ENCODE data around the gene VKORC1L1. TPM values are rescaled to one million over a fixed set of nuclear protein-coding genes. Genes with fewer than 3 reads are reported as not detected.
"Not testable (repeated sequence)": the region's sequence is repeated elsewhere in the genome, so short reads cannot be mapped to it uniquely, and the experiment has no call there.

Gene VKORC1L1
- total RNA-seq: 10 to 100 TPM in 2 of 4 donors, 1 to 10 TPM in 2; 5.0 to 11.0 (median 9.4) TPM

DNA sequence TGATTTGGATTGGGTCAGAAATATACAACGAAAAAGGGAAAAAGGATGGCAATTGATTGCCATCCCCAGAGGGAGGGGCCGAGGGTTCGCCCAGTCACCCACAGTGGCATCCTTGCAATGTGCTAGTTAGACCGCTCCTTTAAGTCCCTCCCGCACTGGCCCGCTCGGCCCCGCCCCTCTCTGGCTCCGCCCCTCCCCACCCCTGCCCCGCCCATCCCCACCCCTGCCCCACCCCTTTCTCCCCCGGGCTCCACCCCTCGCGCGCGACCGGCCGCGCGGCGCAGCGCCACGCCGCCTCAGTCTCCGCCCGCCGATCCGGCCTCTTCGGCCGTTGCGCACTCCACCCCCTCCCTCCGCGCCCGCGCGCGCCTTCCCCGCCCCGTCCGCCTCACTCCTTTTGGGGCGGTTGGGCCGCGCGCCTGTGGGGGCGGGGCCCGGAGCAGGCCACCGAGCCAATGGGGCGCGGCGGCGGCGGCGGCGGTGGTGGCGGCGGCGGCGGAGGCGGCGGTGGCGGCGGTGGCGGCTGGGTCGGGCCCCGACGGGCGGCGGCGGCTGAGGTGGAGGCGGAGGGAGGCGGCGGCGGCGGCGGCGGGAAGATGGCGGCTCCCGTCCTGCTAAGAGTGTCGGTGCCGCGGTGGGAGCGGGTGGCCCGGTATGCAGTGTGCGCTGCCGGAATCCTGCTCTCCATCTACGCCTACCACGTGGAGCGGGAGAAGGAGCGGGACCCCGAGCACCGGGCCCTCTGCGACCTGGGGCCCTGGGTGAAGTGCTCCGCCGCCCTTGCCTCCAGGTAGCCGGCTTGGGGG, at the start of gene VKORC1L1:
VKORC1L1 (plus strand) TSS at position 299 of the 806 bp plus-strand sequence; CDS start at position 597, 298 bp downstream.
- peak; percentile 91 to 98 (median 97) for DNase-seq
- Histone ChIP-seq H3K9me3 (no peaks in the 10 kb centered on the region), H3K36me3 (no peaks in the 10 kb centered on the region), H3K27ac (peak within 1 kb of the TSS; percentile 80 to 90 (median 84)), H3K27me3 (no peaks in the 10 kb centered on the region), H3K4me1 (peaks cover 0 to 7% (median 5%) of the 10 kb centered on the region in 4 donors), H3K4me3 (peak within 1 kb of the TSS; percentile 88 to 98 (median 94))
- TF ChIP-seq, protein P1, sequence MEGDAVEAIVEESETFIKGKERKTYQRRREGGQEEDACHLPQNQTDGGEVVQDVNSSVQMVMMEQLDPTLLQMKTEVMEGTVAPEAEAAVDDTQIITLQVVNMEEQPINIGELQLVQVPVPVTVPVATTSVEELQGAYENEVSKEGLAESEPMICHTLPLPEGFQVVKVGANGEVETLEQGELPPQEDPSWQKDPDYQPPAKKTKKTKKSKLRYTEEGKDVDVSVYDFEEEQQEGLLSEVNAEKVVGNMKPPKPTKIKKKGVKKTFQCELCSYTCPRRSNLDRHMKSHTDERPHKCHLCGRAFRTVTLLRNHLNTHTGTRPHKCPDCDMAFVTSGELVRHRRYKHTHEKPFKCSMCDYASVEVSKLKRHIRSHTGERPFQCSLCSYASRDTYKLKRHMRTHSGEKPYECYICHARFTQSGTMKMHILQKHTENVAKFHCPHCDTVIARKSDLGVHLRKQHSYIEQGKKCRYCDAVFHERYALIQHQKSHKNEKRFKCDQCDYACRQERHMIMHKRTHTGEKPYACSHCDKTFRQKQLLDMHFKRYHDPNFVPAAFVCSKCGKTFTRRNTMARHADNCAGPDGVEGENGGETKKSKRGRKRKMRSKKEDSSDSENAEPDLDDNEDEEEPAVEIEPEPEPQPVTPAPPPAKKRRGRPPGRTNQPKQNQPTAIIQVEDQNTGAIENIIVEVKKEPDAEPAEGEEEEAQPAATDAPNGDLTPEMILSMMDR (IDR thresholded peaks at IDR 0.05): no peak
- peak in 1 of 2 donors; percentile 48 for TF ChIP-seq POLR2A (IDR thresholded peaks at IDR 0.05)

DNA sequence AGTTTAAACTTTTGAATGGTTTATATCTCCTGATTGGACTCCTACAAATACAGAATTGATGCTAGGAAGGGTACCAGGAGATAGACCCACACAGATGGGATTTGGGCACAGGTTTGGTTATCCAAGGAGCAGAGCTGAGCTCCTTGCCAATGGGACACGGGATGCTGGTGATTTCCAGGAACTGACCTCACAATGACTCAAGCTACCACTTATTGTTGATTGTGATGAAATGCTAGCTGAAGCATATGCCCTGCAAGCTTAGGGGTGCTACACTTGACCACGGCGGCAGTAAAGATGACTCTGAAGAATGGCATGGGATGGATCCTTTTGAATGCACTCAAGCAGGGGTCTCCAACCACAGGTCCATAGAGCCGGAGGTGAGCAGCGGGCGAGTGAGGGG, 45.5 kb upstream of the VKORC1L1 start:
- no peaks in the 10 kb centered on the region for H3K9me3 ChIP-seq
- no peaks in the 10 kb centered on the region for H3K4me1 ChIP-seq
- no peak for DNase-seq
- no peaks in the 10 kb centered on the region for H3K36me3 ChIP-seq
- H3K4me3 ChIP-seq: no peak overlapping the region
- TF ChIP-seq POLR2A (IDR thresholded peaks at IDR 0.05): no peak
- TF ChIP-seq, protein P1 (IDR thresholded peaks at IDR 0.05): no peak
- no peaks in the 10 kb centered on the region for H3K27me3 ChIP-seq
- H3K27ac ChIP-seq: no peak overlapping the region

DNA sequence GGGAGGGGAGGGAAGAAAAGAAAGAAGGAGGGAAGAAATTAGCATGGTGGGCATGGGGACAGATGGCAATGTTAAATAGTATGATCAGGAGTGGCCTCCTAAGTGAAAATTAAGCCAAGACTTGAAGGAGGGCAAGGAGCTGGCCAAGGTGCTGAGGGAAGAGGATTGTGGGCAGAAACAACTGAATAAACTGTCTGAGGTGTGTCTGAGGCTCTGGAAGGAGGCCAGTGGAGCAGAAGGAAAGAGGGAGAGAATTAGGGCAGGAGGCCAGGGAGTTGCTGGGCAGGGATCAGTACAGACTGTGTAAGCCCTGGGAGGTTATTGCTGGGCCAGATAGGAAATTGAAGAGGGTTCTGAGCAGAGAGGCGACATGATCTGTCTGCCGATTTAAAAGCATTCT, 40.6 kb upstream of the VKORC1L1 start:
- H3K27me3 ChIP-seq: no peaks in the 10 kb centered on the region
- TF ChIP-seq POLR2A (IDR thresholded peaks at IDR 0.05): no peak
- TF ChIP-seq, protein P1 (IDR thresholded peaks at IDR 0.05): no peak
- no peak overlapping the region for H3K27ac ChIP-seq
- no peak overlapping the region for H3K4me3 ChIP-seq
- no peaks in the 10 kb centered on the region for H3K9me3 ChIP-seq
- no peaks in the 10 kb centered on the region for H3K36me3 ChIP-seq
- H3K4me1 ChIP-seq: no peaks in the 10 kb centered on the region
- no peak for DNase-seq

DNA sequence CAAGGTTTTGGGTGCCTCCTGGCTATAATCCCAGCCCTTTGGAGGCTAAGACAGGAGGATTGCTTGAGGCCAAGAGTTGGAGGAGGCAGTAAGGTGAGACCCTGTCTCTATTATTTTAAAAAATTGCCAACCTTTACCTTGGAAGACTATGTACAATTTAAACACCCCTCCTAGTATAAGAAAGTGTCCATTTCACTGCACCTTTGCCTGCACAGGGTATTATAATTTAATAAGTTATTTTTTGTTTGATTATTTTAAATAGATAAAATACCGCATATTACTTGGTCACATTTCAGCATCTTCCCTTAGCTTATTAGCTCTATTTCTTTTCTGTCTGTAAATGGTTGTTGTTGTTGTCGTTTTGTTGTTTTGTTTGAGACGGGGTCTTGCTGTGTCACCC, 36.2 kb upstream of the VKORC1L1 start:
- H3K4me1 ChIP-seq, H3K27ac ChIP-seq, DNase-seq: not testable (repeated sequence)

GRCh38 chr7:65837541-65837956, 35.3 kb upstream of the VKORC1L1 start:
- H3K4me3 ChIP-seq, DNase-seq, H3K4me1 ChIP-seq, H3K27me3 ChIP-seq, H3K9me3 ChIP-seq, H3K36me3 ChIP-seq, H3K27ac ChIP-seq: not testable (repeated sequence)

More for the DNA sequence above, 36.2 kb upstream of the VKORC1L1 start:
- not testable (repeated sequence) for H3K4me3 ChIP-seq, H3K9me3 ChIP-seq, H3K27me3 ChIP-seq, H3K36me3 ChIP-seq

DNA sequence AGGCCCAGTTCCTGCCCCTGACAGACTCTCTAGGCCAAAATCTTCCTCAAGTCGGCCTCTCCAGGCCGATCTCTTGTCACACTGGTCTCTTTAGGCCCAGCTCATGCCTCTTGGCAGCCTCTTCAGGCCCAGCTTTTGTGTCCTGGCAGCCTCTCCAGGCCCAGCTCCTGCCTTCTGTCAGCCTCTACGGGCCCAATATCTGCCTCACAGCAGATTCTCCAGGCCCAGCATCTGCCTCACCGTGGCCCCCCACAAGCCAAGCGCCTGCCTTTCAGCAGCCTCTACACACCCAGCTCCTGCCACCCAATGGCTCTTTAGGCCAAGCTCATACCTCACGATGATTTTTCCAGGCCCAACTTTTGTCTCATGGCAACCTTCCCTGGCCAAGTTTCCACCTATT, 33.0 kb upstream of the VKORC1L1 start:
- Histone ChIP-seq H3K4me3 (no peak overlapping the region), H3K27ac (no peak overlapping the region), H3K36me3 (no peaks in the 10 kb centered on the region), H3K4me1 (no peaks in the 10 kb centered on the region), H3K27me3 (no peaks in the 10 kb centered on the region), H3K9me3 (no peaks in the 10 kb centered on the region)
- no peak for DNase-seq
- TF ChIP-seq POLR2A (IDR thresholded peaks at IDR 0.05): no peak
- TF ChIP-seq, protein P1 (IDR thresholded peaks at IDR 0.05): no peak

Measured in Peyer's patch (tissue), 4 donors.